Panc1 (cell line): Measurements from ENCODE around the gene FRMD7. TPM values are rescaled to one million over a fixed set of nuclear protein-coding genes. Genes with fewer than 3 reads are reported as not detected.

Experiments used
- ATAC-seq: fragments of 200-7000 bp; cut with Tn5 transposase; 2 replicates; pipeline ENCODE4 v1.9.1; 2020; ENCODE audit warnings: mild to moderate bottlenecking, moderate library complexity
- BruUV-seq: library from RNA; stranded (reverse); fragments of 400-500 nt; replicated peaks from 2 replicates; lab custom pipeline; 2021; lab: Mats Ljungman, UMichigan
- CTCF ChIA-PET: fragments of 300-600 bp; sonication (Branson Sonifier 250); formaldehyde crosslinking; loops from one replicate; lab custom pipeline; 2022; ENCODE audit warnings: antibody characterized with exemption; lab: Charles Lee
- POLR2A ChIA-PET: fragments of 300-600 bp; sonication (Branson Sonifier 250); formaldehyde crosslinking; loops from one replicate; lab custom pipeline; 2022; ENCODE audit warnings: antibody characterized with exemption; lab: Charles Lee
- DNase-seq: peaks from one replicate; pipeline ENCODE4 v3.0.0-alpha.2; 2010; ENCODE audit warnings: low read depth, low spot score
- H3K27ac ChIP-seq: 2 replicates; pipeline ENCODE4 v1.5.1; 2011; ENCODE audit warnings: mild to moderate bottlenecking, low read length, inconsistent platforms
- H3K27me3 ChIP-seq: fragments of 200-500 bp; sonication (Bioruptor generic); 2 replicates; pipeline ENCODE4 v1.6.0; 2014; ENCODE audit warnings: low read length, inconsistent platforms; ENCODE audit not compliant: control insufficient read depth, insufficient read depth
- H3K36me3 ChIP-seq: fragments of 200-500 bp; sonication (Bioruptor generic); 2 replicates; pipeline ENCODE4 v1.5.1; 2014; ENCODE audit warnings: inconsistent platforms, mild to moderate bottlenecking, low read length, moderate library complexity; ENCODE audit not compliant: control insufficient read depth, insufficient read depth
- H3K4me1 ChIP-seq: 2 replicates; pipeline ENCODE4 v1.5.1; 2011; ENCODE audit warnings: inconsistent platforms, mild to moderate bottlenecking, low read length, moderate library complexity; ENCODE audit not compliant: control insufficient read depth, insufficient read depth
- H3K4me3 ChIP-seq, 2 experiments: 2 replicates each; pipeline ENCODE4 v1.5.1; 2011 to 2012; ENCODE audit warnings: low read depth in 2 of 2, low read length in 2 of 2, mild to moderate bottlenecking in 2 of 2, inconsistent platforms in 1 of 2, moderate library complexity in 1 of 2
- H3K9me3 ChIP-seq: fragments of 200-500 bp; sonication (Bioruptor generic); 2 replicates; pipeline ENCODE4 v1.5.1; 2014; ENCODE audit warnings: low read depth, mild to moderate bottlenecking, inconsistent platforms, low read length, moderate library complexity; ENCODE audit not compliant: control insufficient read depth, insufficient read depth
- POLR2AphosphoS5 ChIP-seq: IDR thresholded peaks from 2 replicates; pipeline ENCODE4 v1.6.1; 2012; ENCODE audit warnings: mild to moderate bottlenecking, low read depth, low read length, moderate library complexity
- SIN3A ChIP-seq: IDR thresholded peaks from 2 replicates; pipeline ENCODE4 v1.6.1; 2012; ENCODE audit warnings: low read depth, mild to moderate bottlenecking, low read length, moderate library complexity, borderline replicate concordance; ENCODE audit not compliant: insufficient read depth
- TCF7L2 ChIP-seq: IDR thresholded peaks from 2 replicates; pipeline ENCODE4 v1.6.1; 2011; ENCODE audit warnings: mild to moderate bottlenecking, low read depth, low read length, inconsistent platforms
- in situ Hi-C: cut with HindIII; loops from 2 replicates; pipeline ENCODE4 v1.10.0; 2016; ENCODE audit warnings: low sequenced_read_pairs, low pct_unique_long_range_greater_than_20kb
- intact Hi-C: fragments of 100-400 bp; cut with micrococcal nuclease; formaldehyde crosslinking; loops from one replicate; pipeline ENCODE4 v1.10.0; 2022; ENCODE audit not compliant: unreplicated experiment
- total RNA-seq: library from RNA; stranded (reverse); gene quantifications from one replicate; pipeline ENCODE4 v1.2.1, GENCODE V29; 2021; ENCODE audit not compliant: unreplicated experiment
- TF ChIP-seq, protein P1 (sequence below): fragments of 450-650 bp; IDR thresholded peaks from 2 replicates; pipeline ENCODE4 v1.5.1; 2017; ENCODE audit warnings: mild to moderate bottlenecking
- TF ChIP-seq, protein P2 (sequence below), 2 experiments: IDR thresholded peaks; 2 replicates each; pipeline ENCODE4 v1.6.1; 2011 to 2012; ENCODE audit warnings: low read depth in 2 of 2, control low read depth in 1 of 2, low read length in 1 of 2, mild to moderate bottlenecking in 1 of 2, moderate library complexity in 1 of 2; ENCODE audit not compliant: insufficient read depth in 1 of 2

The FRMD7 gene
- total RNA-seq, 1 experiment from 2014 or later: not detected

DNA sequence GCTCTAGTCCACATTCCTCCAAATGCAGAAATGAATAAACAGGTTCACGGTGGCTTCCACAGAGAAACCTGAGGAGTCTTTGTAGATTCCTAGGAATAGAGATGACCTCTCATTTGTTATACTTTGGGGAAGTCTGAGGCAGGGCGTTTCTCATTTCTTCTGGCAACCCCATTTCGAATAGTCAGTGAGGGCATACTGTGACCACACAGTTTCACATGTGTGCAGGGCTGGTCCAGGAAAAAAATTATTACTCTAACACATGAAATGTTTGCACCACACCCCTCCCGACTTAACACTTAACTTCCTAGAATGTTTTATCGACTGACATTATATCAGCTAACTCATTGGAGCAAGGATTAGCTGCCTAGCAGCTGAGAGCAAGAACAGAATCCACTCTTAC is 12.0 kb downstream of the FRMD7 start:
- POLR2A ChIA-PET: no interaction called here
- Histone ChIP-seq H3K4me1 (no peaks in the 10 kb centered on the region), H3K27ac (no peak overlapping the region), H3K4me3 (no peak overlapping the region), H3K27me3 (0 out of 2 replicates have a peak, but pooled peaks cover 2% of the 10 kb centered on the region), H3K36me3 (no peaks in the 10 kb centered on the region; the same call in 1 of the 2 replicates), H3K9me3 (no peaks in the 10 kb centered on the region)
- ATAC-seq (no peak), DNase-seq (no peak)
- BruUV-seq: no TSS peak
- in situ Hi-C loops: no loop called here
- TF ChIP-seq POLR2AphosphoS5 (no peak), TCF7L2 (no peak), SIN3A (no peak)
- TF ChIP-seq, protein P1, sequence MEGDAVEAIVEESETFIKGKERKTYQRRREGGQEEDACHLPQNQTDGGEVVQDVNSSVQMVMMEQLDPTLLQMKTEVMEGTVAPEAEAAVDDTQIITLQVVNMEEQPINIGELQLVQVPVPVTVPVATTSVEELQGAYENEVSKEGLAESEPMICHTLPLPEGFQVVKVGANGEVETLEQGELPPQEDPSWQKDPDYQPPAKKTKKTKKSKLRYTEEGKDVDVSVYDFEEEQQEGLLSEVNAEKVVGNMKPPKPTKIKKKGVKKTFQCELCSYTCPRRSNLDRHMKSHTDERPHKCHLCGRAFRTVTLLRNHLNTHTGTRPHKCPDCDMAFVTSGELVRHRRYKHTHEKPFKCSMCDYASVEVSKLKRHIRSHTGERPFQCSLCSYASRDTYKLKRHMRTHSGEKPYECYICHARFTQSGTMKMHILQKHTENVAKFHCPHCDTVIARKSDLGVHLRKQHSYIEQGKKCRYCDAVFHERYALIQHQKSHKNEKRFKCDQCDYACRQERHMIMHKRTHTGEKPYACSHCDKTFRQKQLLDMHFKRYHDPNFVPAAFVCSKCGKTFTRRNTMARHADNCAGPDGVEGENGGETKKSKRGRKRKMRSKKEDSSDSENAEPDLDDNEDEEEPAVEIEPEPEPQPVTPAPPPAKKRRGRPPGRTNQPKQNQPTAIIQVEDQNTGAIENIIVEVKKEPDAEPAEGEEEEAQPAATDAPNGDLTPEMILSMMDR: no peak
- TF ChIP-seq, protein P2, sequence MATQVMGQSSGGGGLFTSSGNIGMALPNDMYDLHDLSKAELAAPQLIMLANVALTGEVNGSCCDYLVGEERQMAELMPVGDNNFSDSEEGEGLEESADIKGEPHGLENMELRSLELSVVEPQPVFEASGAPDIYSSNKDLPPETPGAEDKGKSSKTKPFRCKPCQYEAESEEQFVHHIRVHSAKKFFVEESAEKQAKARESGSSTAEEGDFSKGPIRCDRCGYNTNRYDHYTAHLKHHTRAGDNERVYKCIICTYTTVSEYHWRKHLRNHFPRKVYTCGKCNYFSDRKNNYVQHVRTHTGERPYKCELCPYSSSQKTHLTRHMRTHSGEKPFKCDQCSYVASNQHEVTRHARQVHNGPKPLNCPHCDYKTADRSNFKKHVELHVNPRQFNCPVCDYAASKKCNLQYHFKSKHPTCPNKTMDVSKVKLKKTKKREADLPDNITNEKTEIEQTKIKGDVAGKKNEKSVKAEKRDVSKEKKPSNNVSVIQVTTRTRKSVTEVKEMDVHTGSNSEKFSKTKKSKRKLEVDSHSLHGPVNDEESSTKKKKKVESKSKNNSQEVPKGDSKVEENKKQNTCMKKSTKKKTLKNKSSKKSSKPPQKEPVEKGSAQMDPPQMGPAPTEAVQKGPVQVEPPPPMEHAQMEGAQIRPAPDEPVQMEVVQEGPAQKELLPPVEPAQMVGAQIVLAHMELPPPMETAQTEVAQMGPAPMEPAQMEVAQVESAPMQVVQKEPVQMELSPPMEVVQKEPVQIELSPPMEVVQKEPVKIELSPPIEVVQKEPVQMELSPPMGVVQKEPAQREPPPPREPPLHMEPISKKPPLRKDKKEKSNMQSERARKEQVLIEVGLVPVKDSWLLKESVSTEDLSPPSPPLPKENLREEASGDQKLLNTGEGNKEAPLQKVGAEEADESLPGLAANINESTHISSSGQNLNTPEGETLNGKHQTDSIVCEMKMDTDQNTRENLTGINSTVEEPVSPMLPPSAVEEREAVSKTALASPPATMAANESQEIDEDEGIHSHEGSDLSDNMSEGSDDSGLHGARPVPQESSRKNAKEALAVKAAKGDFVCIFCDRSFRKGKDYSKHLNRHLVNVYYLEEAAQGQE (IDR thresholded peaks at IDR 0.05; ENCODE audit: insufficient read depth in 1 of 2, low read depth in 2 of 2, low read length in 1 of 2): no peak
- intact Hi-C loops: no loop called here
- CTCF ChIA-PET: no interaction called here

DNA sequence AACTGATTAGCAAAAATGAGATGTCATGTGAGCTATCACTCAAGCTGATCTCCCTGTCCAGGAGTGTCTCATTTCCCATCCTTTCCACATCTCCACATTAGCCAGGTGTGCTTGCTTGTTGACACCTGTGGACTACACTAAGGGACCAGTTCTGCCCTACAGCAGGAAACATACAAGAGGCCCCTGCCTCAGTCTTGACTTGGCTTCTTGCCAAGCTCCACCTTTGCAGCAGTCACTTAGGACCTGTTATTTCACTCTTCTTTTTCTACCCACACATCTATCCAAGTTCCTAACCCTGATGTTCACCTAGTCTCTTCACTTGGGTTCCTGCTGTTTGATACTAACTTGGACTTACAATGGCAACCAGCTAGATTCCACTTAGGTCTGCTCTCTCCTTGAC is 13.2 kb downstream of the FRMD7 start:
- in situ Hi-C loops: no loop called here
- H3K36me3 ChIP-seq: no peaks in the 10 kb centered on the region; the same call in 1 of the 2 replicates
- intact Hi-C loops: no loop called here
- ChIA-PET CTCF (no interaction called here), POLR2A (no interaction called here)
- no peak overlapping the region for H3K4me3 ChIP-seq
- DNase-seq (no peak), ATAC-seq (no peak)
- H3K27ac ChIP-seq: no peak overlapping the region
- H3K9me3 ChIP-seq: no peaks in the 10 kb centered on the region
- no TSS peak for BruUV-seq
- H3K27me3 ChIP-seq: 0 out of 2 replicates have a peak, but pooled peaks cover 2% of the 10 kb centered on the region
- no peaks in the 10 kb centered on the region for H3K4me1 ChIP-seq
- TF ChIP-seq TCF7L2: no peak
- TF ChIP-seq, protein P2 (IDR thresholded peaks at IDR 0.05; ENCODE audit: insufficient read depth in 1 of 2, low read depth in 2 of 2, low read length in 1 of 2): no peak
- no peak for TF ChIP-seq SIN3A
- no peak for TF ChIP-seq POLR2AphosphoS5
- TF ChIP-seq, protein P1: no peak
